ENCODE results near the gene FMO1.

Gene FMO1

DNA sequence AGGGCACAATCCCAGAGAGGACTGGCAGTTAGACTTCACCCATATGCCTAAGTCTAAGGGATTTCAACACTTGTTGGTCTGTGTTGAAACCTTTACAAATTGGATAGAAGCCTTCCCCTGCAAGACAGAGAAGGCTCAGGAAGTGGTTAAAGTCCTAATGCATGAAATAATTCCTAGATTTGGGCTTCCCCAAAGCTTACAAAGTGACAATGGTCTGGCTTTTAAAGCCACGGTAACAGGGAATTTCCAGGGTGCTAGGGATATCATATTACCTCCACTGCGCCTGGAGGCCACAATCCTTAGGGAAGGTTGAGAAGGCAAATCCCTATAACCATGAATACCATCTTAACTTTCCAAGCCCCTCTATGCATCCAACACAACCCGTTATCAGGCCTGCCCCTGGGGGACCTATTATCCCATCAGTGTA, 62.4 kb downstream of the FMO1 start:
- Histone ChIP-seq H3K27me3 (ENCODE audit: insufficient read depth, low read length) (no peaks in the 10 kb centered on the region), H3K27ac (ENCODE audit: low read depth, low read length, poor library complexity, severe bottlenecking) (no peak overlapping the region), H3F3A (ENCODE audit: insufficient read depth, low read length) (no peaks in the 10 kb centered on the region), H4K20me1 (ENCODE audit: insufficient read depth, low read length) (no peaks in the 10 kb centered on the region), H3K9me2 (ENCODE audit: low read depth, low read length) (no peaks in the 10 kb centered on the region), H3K9me3 (ENCODE audit: low read length) (no peaks in the 10 kb centered on the region), H3K9ac (ENCODE audit: low read length) (no peak overlapping the region), H3K4me3 (ENCODE audit: low read depth, low read length, poor library complexity, severe bottlenecking) (no peak overlapping the region), H3K79me2 (ENCODE audit: insufficient read depth, low read length) (no peaks in the 10 kb centered on the region), H2AFZ (ENCODE audit: low read length) (no peak overlapping the region), H3K4me1 (ENCODE audit: insufficient read depth, low read length, severe bottlenecking) (peaks cover 17% of the 10 kb centered on the region), H3K36me3 (ENCODE audit: insufficient read depth, low read length) (no peaks in the 10 kb centered on the region), H3K4me2 (ENCODE audit: low read length) (no peak overlapping the region)
- TF ChIP-seq EZH2 (IDR thresholded peaks at IDR 0.05; ENCODE audit: borderline replicate concordance, low read length), result no peak
- no peak for TF ChIP-seq CTCF (IDR thresholded peaks at IDR 0.05; ENCODE audit: low read length)

DNA sequence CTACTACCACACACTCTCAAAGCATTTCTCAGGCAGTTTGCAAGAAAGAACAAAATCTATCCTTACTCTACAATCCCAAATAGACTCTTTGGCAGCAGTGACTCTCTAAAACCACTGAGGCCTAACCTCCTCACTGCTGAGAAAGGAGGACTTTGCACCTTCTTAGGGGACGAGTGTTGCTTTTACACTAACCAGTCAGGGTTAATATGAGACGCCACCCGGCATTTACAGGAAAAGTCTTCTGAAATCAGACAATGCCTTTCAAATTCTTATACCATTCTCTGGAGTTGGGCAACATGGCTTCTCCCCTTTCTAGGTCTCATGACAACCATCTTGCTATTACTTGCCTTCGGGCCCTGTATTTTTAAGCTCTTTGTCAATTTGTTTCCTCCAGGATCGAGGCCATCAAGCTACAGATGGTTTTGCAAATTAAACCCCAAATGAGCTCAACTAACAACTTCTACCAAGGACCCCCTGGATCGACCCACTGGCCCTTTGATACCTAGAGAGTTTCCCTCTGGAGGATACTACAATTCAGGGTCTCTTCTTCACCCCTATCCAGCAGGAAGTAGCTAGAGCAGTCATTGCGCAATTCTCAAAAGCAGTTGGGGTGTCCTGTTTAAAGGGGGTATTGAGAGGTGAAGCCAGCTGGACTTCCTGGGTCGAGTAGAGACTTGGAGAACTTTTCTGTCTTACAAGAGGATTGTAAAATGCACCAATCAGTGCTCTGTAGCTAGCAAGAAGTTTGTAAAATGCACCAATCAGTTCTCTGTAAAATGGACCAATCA, 63.7 kb downstream of the FMO1 start:
- Histone ChIP-seq H3K9ac (ENCODE audit: low read length) (no peak overlapping the region), H3K27ac (ENCODE audit: low read depth, low read length, poor library complexity, severe bottlenecking) (no peak overlapping the region), H3K4me3 (ENCODE audit: low read depth, low read length, poor library complexity, severe bottlenecking) (no peak overlapping the region), H3K4me2 (ENCODE audit: low read length) (no peak overlapping the region), H4K20me1 (ENCODE audit: insufficient read depth, low read length) (no peaks in the 10 kb centered on the region), H3K9me3 (ENCODE audit: low read length) (no peaks in the 10 kb centered on the region), H2AFZ (ENCODE audit: low read length) (no peak overlapping the region), H3F3A (ENCODE audit: insufficient read depth, low read length) (no peaks in the 10 kb centered on the region), H3K9me2 (ENCODE audit: low read depth, low read length) (no peaks in the 10 kb centered on the region), H3K36me3 (ENCODE audit: insufficient read depth, low read length) (no peaks in the 10 kb centered on the region), H3K27me3 (ENCODE audit: insufficient read depth, low read length) (no peaks in the 10 kb centered on the region), H3K79me2 (ENCODE audit: insufficient read depth, low read length) (no peaks in the 10 kb centered on the region), H3K4me1 (ENCODE audit: insufficient read depth, low read length, severe bottlenecking) (peaks cover 17% of the 10 kb centered on the region)
- TF ChIP-seq CTCF (IDR thresholded peaks at IDR 0.05; ENCODE audit: low read length) (no peak), EZH2 (IDR thresholded peaks at IDR 0.05; ENCODE audit: borderline replicate concordance, low read length) (no peak)

GRCh38 chr1:171313319-171313834, 65.1 kb downstream of the FMO1 start:
- no peak overlapping the region for H3K4me3 ChIP-seq (ENCODE audit: low read depth, low read length, poor library complexity, severe bottlenecking)
- no peaks in the 10 kb centered on the region for H3K36me3 ChIP-seq (ENCODE audit: insufficient read depth, low read length)
- H3K4me1 ChIP-seq (ENCODE audit: insufficient read depth, low read length, severe bottlenecking), result peaks cover 17% of the 10 kb centered on the region
- no peaks in the 10 kb centered on the region for H3K27me3 ChIP-seq (ENCODE audit: insufficient read depth, low read length)
- no peak overlapping the region for H2AFZ ChIP-seq (ENCODE audit: low read length)
- H4K20me1 ChIP-seq (ENCODE audit: insufficient read depth, low read length), result no peaks in the 10 kb centered on the region
- H3F3A ChIP-seq (ENCODE audit: insufficient read depth, low read length), result no peaks in the 10 kb centered on the region
- H3K27ac ChIP-seq (ENCODE audit: low read depth, low read length, poor library complexity, severe bottlenecking), result peak overlapping the region; percentile 19
- no peaks in the 10 kb centered on the region for H3K9me2 ChIP-seq (ENCODE audit: low read depth, low read length)
- no peaks in the 10 kb centered on the region for H3K9me3 ChIP-seq (ENCODE audit: low read length)
- TF ChIP-seq EZH2 (IDR thresholded peaks at IDR 0.05; ENCODE audit: borderline replicate concordance, low read length), result no peak
- no peak for TF ChIP-seq CTCF (IDR thresholded peaks at IDR 0.05; ENCODE audit: low read length)
- no peak overlapping the region for H3K9ac ChIP-seq (ENCODE audit: low read length)
- H3K79me2 ChIP-seq (ENCODE audit: insufficient read depth, low read length), result no peaks in the 10 kb centered on the region
- peak overlapping the region; percentile 64; the same call in 1 of the 2 replicates for H3K4me2 ChIP-seq (ENCODE audit: low read length)
